Measurements from ENCODE around the gene RPS4Y2. TPM values are rescaled to one million over a fixed set of nuclear protein-coding genes. Genes with fewer than 3 reads are reported as not detected.

Gene RPS4Y2
- total RNA-seq, 2 experiments from 2014 or later: not detected

GRCh38 chrY:20802659-20803058, 46.8 kb downstream of the RPS4Y2 start:
- intact Hi-C loops (cut with micrococcal nuclease; ENCODE audit: unreplicated experiment): no loop called here
- Histone ChIP-seq H2AFZ (ENCODE audit: low read length) (no peak overlapping the region), H3K4me2 (ENCODE audit: low read length) (no peak overlapping the region), H3K9me3 (ENCODE audit: low read length) (no peaks in the 10 kb centered on the region), H3K36me3 (ENCODE audit: insufficient read depth, low read length) (no peaks in the 10 kb centered on the region), H3K4me3 (ENCODE audit: low read depth, low read length, poor library complexity, severe bottlenecking) (no peak overlapping the region), H3K9me2 (ENCODE audit: insufficient read depth, low read length) (no peaks in the 10 kb centered on the region), H3K27ac (ENCODE audit: low read depth, low read length, poor library complexity, severe bottlenecking) (no peak overlapping the region), H3K79me2 (ENCODE audit: insufficient read depth, low read depth, low read length) (no peaks in the 10 kb centered on the region), H3K4me1 (ENCODE audit: insufficient read depth, low read length, poor library complexity, severe bottlenecking) (peaks cover 13% of the 10 kb centered on the region), H4K20me1 (ENCODE audit: insufficient read depth, low read length) (no peaks in the 10 kb centered on the region)
- CTCF ChIA-PET (ENCODE audit: unreplicated experiment): no interaction called here
- DNase-seq (ENCODE audit: low spot score): no peak
- BruUV-seq (replicated peaks): no TSS peak
- TF ChIP-seq CTCF (conservative IDR thresholded peaks at IDR 0.05; ENCODE audit: low read length) (no peak), EZH2phosphoT487 (IDR thresholded peaks at IDR 0.05; ENCODE audit: borderline replicate concordance, low read depth, low read length) (no peak)
- POLR2A ChIA-PET: no interaction called here

GRCh38 chrY:20806243-20806642, 50.3 kb downstream of the RPS4Y2 start:
- intact Hi-C loops (cut with micrococcal nuclease; ENCODE audit: unreplicated experiment): no loop called here
- DNase-seq (ENCODE audit: low spot score): no peak
- Histone ChIP-seq H2AFZ (ENCODE audit: low read length) (no peak overlapping the region), H3K27ac (ENCODE audit: low read depth, low read length, poor library complexity, severe bottlenecking) (no peak overlapping the region), H4K20me1 (ENCODE audit: insufficient read depth, low read length) (no peaks in the 10 kb centered on the region), H3K4me1 (ENCODE audit: insufficient read depth, low read length, poor library complexity, severe bottlenecking) (no peaks in the 10 kb centered on the region), H3K79me2 (ENCODE audit: insufficient read depth, low read depth, low read length) (no peaks in the 10 kb centered on the region), H3K9me2 (ENCODE audit: insufficient read depth, low read length) (no peaks in the 10 kb centered on the region), H3K4me2 (ENCODE audit: low read length) (no peak overlapping the region), H3K9me3 (ENCODE audit: low read length) (no peaks in the 10 kb centered on the region), H3K36me3 (ENCODE audit: insufficient read depth, low read length) (no peaks in the 10 kb centered on the region), H3K4me3 (ENCODE audit: low read depth, low read length, poor library complexity, severe bottlenecking) (no peak overlapping the region)
- CTCF ChIA-PET (ENCODE audit: unreplicated experiment): no interaction called here
- TF ChIP-seq CTCF (conservative IDR thresholded peaks at IDR 0.05; ENCODE audit: low read length) (no peak), EZH2phosphoT487 (IDR thresholded peaks at IDR 0.05; ENCODE audit: borderline replicate concordance, low read depth, low read length) (no peak)
- BruUV-seq (replicated peaks): no TSS peak
- POLR2A ChIA-PET: no interaction called here

GRCh38 chrY:20813459-20813858, 57.6 kb downstream of the RPS4Y2 start:
- DNase-seq (ENCODE audit: low spot score): no peak
- Histone ChIP-seq H3K27ac (ENCODE audit: low read depth, low read length, poor library complexity, severe bottlenecking) (no peak overlapping the region), H3K4me1 (ENCODE audit: insufficient read depth, low read length, poor library complexity, severe bottlenecking) (no peaks in the 10 kb centered on the region), H3K79me2 (ENCODE audit: insufficient read depth, low read depth, low read length) (no peaks in the 10 kb centered on the region), H3K36me3 (ENCODE audit: insufficient read depth, low read length) (no peaks in the 10 kb centered on the region), H3K4me3 (ENCODE audit: low read depth, low read length, poor library complexity, severe bottlenecking) (no peak overlapping the region), H3K4me2 (ENCODE audit: low read length) (no peak overlapping the region), H3K9me2 (ENCODE audit: insufficient read depth, low read length) (no peaks in the 10 kb centered on the region), H2AFZ (ENCODE audit: low read length) (no peak overlapping the region), H3K9me3 (ENCODE audit: low read length) (no peaks in the 10 kb centered on the region), H4K20me1 (ENCODE audit: insufficient read depth, low read length) (no peaks in the 10 kb centered on the region)
- BruUV-seq (replicated peaks): no TSS peak
- CTCF ChIA-PET (ENCODE audit: unreplicated experiment): no interaction called here
- POLR2A ChIA-PET: no interaction called here
- TF ChIP-seq EZH2phosphoT487 (IDR thresholded peaks at IDR 0.05; ENCODE audit: borderline replicate concordance, low read depth, low read length): no peak
- TF ChIP-seq CTCF (conservative IDR thresholded peaks at IDR 0.05; ENCODE audit: low read length): no peak
- intact Hi-C loops (cut with micrococcal nuclease; ENCODE audit: unreplicated experiment): no loop called here
